K562 (cell line): ENCODE results near the gene RSBN1L. TPM values are rescaled to one million over a fixed set of nuclear protein-coding genes. Genes with fewer than 3 reads are reported as not detected.

Source experiments
- ATAC-seq: fragments of 200-7000 bp; cut with Tn5 transposase; 3 replicates; pipeline ENCODE4 v1.9.1; 2020; ENCODE audit warnings: moderate library complexity
- BruUV-seq: library from RNA; stranded (reverse); fragments of 400-500 nt; replicated peaks from 2 replicates; lab custom pipeline; 2021; lab: Mats Ljungman, UMichigan
- CTCF ChIA-PET: fragments of 300-600 bp; formaldehyde crosslinking; extraction: SDS; loops from one replicate; lab custom pipeline; 2021; ENCODE audit warnings: low intra/inter-chr PET ratio; lab: Yijun Ruan, JAX
- POLR2A ChIA-PET: fragments of 300-600, 350-650 bp; sonication (Branson Sonifier 250); formaldehyde crosslinking; extraction: SDS; loops from one replicate; lab custom pipeline; 2021; ENCODE audit warnings: antibody characterized with exemption, inconsistent platforms; lab: Yijun Ruan, JAX
- DNase-seq, 4 experiments: peaks; one replicate each; pipeline versions ENCODE4 v3.0.0 to v3.0.0-alpha.2; 2011 to 2018; ENCODE audit warnings: low spot score in 3 of 4, mixed read lengths in 3 of 4; ENCODE audit errors: extremely low read depth in 1 of 4
- FAIRE-seq: peaks from 2 replicates; lab custom pipeline; 2011; peaks lifted over from hg19 to GRCh38; lab: Jason Lieb, UNC
- H2AFZ ChIP-seq: 2 replicates; pipeline ENCODE4 v1.6.0; 2011; ENCODE audit warnings: low read depth, low read length, control low read depth, inconsistent platforms
- H3K27ac ChIP-seq: fragments of 200-600 bp; 3 replicates; pipeline ENCODE4 v1.8.0; 2011; ENCODE audit warnings: low read depth, mild to moderate bottlenecking, control low read depth, inconsistent platforms, low read length, moderate library complexity, mixed read lengths; ENCODE audit errors: extremely low read depth
- H3K27me3 ChIP-seq, 2 experiments: fragments of 300-600 bp in 1 of 2; 2 replicates in 1 of 2; 3 replicates in 1 of 2; pipeline versions ENCODE4 v1.6.0 to v1.8.0; 2011; ENCODE audit warnings: inconsistent platforms in 2 of 2, low read length in 2 of 2, mild to moderate bottlenecking in 1 of 2, mixed read lengths in 1 of 2, moderate library complexity in 1 of 2; ENCODE audit not compliant: control insufficient read depth in 2 of 2, insufficient read depth in 2 of 2
- H3K36me3 ChIP-seq: fragments of 300-600 bp; 3 replicates; pipeline ENCODE4 v1.8.0; 2011; ENCODE audit warnings: mild to moderate bottlenecking, low read length, inconsistent platforms; ENCODE audit not compliant: control insufficient read depth, insufficient read depth
- H3K4me1 ChIP-seq, 2 experiments: fragments of 200-600 bp in 1 of 2; replicated peaks in 1 of 2; 2 replicates in 1 of 2; 3 replicates in 1 of 2; pipeline versions ENCODE4 v1.5.1 to v1.8.0; 2011; ENCODE audit warnings: inconsistent platforms in 2 of 2, low read length in 2 of 2, mild to moderate bottlenecking in 1 of 2, mixed read lengths in 1 of 2, moderate library complexity in 1 of 2; ENCODE audit not compliant: control insufficient read depth in 2 of 2, insufficient read depth in 2 of 2
- H3K4me2 ChIP-seq: 2 replicates; pipeline ENCODE4 v1.6.1; 2011; ENCODE audit warnings: low read length, control low read depth, inconsistent platforms, mixed read lengths; ENCODE audit not compliant: insufficient read depth
- H3K4me3 ChIP-seq: fragments of 200-600 bp; sonication (generic), shearing (Covaris generic); 2 replicates; pipeline ENCODE4 v1.5.1; 2016; ENCODE audit warnings: control low read depth, inconsistent platforms
- H3K79me2 ChIP-seq: fragments of 200-600 bp; 3 replicates; pipeline ENCODE4 v1.8.0; 2011; ENCODE audit warnings: low read length, inconsistent platforms; ENCODE audit not compliant: control insufficient read depth, insufficient read depth
- H3K9ac ChIP-seq, 2 experiments: 2 replicates each; pipeline versions ENCODE4 v1.6.0 to v1.6.1; 2011; ENCODE audit warnings: low read depth in 2 of 2, low read length in 2 of 2, control low read depth in 1 of 2, inconsistent platforms in 1 of 2, mild to moderate bottlenecking in 1 of 2, mixed read lengths in 1 of 2; ENCODE audit not compliant: insufficient read depth in 1 of 2
- H3K9me1 ChIP-seq: one replicate; pipeline ENCODE4 v1.6.0; 2011; ENCODE audit warnings: inconsistent platforms, mild to moderate bottlenecking, low read length, moderate library complexity; ENCODE audit not compliant: control insufficient read depth, insufficient read depth
- H3K9me3 ChIP-seq: replicated peaks from 2 replicates; pipeline ENCODE4 v1.5.1; 2011; ENCODE audit warnings: low read depth, low read length, inconsistent platforms; ENCODE audit not compliant: control insufficient read depth, insufficient read depth
- H4K20me1 ChIP-seq: replicated peaks from 2 replicates; pipeline ENCODE4 v1.6.1; 2011; ENCODE audit warnings: low read length, inconsistent platforms, mixed read lengths; ENCODE audit not compliant: control insufficient read depth, insufficient read depth
- BCLAF1 ChIP-seq, 2 experiments: fragments of 450-650 bp in 1 of 2; IDR thresholded peaks; 2 replicates each; pipeline ENCODE4 v1.6.1; 2011 to 2017; ENCODE audit warnings: low read depth in 2 of 2, antibody characterized with exemption in 1 of 2, borderline replicate concordance in 1 of 2, low read length in 1 of 2, mild to moderate bottlenecking in 1 of 2, mixed read lengths in 1 of 2; ENCODE audit not compliant: control insufficient read depth in 1 of 2
- CHAMP1 ChIP-seq: fragments of 450-650 bp; IDR thresholded peaks from 2 replicates; pipeline ENCODE4 v1.6.1; 2016; ENCODE audit warnings: mild to moderate bottlenecking
- RBM25 ChIP-seq: fragments of 200-400 bp; formaldehyde crosslinking; IDR thresholded peaks from 2 replicates; pipeline ENCODE4 v1.6.1; 2018; ENCODE audit warnings: low read length, low read depth, moderate library complexity; ENCODE audit not compliant: severe bottlenecking
- ZNF354B ChIP-seq: fragments of 250-450 bp; sonication (Bioruptor Pico); IDR thresholded peaks from 2 replicates; pipeline ENCODE4 v1.4.0; 2020
- ZNF507 ChIP-seq: conservative IDR thresholded peaks from 2 replicates; pipeline ENCODE4 v1.6.1; 2017; ENCODE audit warnings: missing genetic modification characterization, missing compliant biosample characterization
- WGBS: fragments of 100-300 bp; shearing (Covaris generic); methylation state at CpG from one replicate; pipeline ENCODE4 v1.1.6; 2016; ENCODE audit warnings: low coverage, mixed read lengths; ENCODE audit not compliant: insufficient coverage; ENCODE audit errors: missing lambda C conversion rate; 5-methylcytosine and 5-hydroxymethylcytosine counted together
- in situ Hi-C: fragments of 300-500 bp; cut with MboI; formaldehyde crosslinking; loops from 4 replicates; pipeline ENCODE4 v1.15.0; 2018; ENCODE audit warnings: inconsistent platforms, mixed read lengths
- intact Hi-C: fragments of 100-400 bp; cut with micrococcal nuclease; formaldehyde crosslinking; loops from 2 replicates; pipeline ENCODE4 v1.14.2; 2022
- polyA plus RNA-seq, 8 experiments: library from polyadenylated mRNA; depleted of rRNA in 4 of 8; stranded (reverse) in 5 of 8; unstranded in 3 of 8; fragments of >200 nt; fragmentation: Nextera tagmentation in 2 of 8; fragmentation: Illumina TruSeq in 1 of 8; extraction: Ambion mirVana in 2 of 8; extraction: Trizol in 1 of 8; gene quantifications; 2 replicates each; pipeline versions ENCODE4 v1.2.1 to v1.2.3, GENCODE V29; 2011 to 2014; ENCODE audit warnings: inconsistent platforms in 1 of 8, missing spikeins in 1 of 8
- total RNA-seq, 7 experiments: library from RNA; depleted of rRNA in 6 of 7; stranded (reverse); fragments of >200 nt in 6 of 7; fragmentation: Illumina TruSeq in 2 of 7; extraction: Trizol in 2 of 7; gene quantifications; 2 replicates each; pipeline versions ENCODE4 v1.2.1 to v1.2.3, GENCODE V29; 2011 to 2021; ENCODE audit warnings: low replicate concordance in 1 of 7

Gene RSBN1L
- total and polyA plus RNA-seq, 9 of the 15 experiments (the other 6 are each of a cell fraction or from before 2014, with no cell fraction given) = 6.2 to 35.2 (median 20.1) TPM

- Histone ChIP-seq H4K20me1 (no peaks in the 10 kb centered on the region), H3K36me3 (peaks cover 4% of the 10 kb centered on the region), H3K9me3 (peaks cover 3% of the 10 kb centered on the region; the same call in 1 of the 2 replicates), H3K4me1 (peaks cover 0 to 12% of the 10 kb centered on the region in 2 experiments; a peak in 3 of 5 replicates), H2AFZ (no peak overlapping the region), H3K27ac (no peak overlapping the region), H3K9ac (no peak overlapping the region), H3K27me3 (no peaks in the 10 kb centered on the region), H3K9me1 (no peaks in the 10 kb centered on the region), H3K4me2 (no peak overlapping the region), H3K4me3 (no peak overlapping the region), H3K79me2 (peaks cover 100% of the 10 kb centered on the region)
- no TSS peak for BruUV-seq
- TF ChIP-seq ZNF354B = peak; percentile 72; the same call in 1 of the 2 replicates
- peak; percentile 99 for TF ChIP-seq ZNF507 (tag)
- TF ChIP-seq BCLAF1 (IDR thresholded peaks at IDR 0.05; ENCODE audit: borderline replicate concordance in 1 of 2, control insufficient read depth in 1 of 2, low read depth in 2 of 2, low read length in 1 of 2) = no peak
- no peak for TF ChIP-seq CHAMP1
- peak; percentile 60 for TF ChIP-seq RBM25
- DNase-seq = no peak
- in situ Hi-C loops = no loop called here
- ATAC-seq = no peak
- CTCF ChIA-PET = no interaction called here
- intact Hi-C loops = no loop called here
- 83% methylated on average over 2 of the region's 2 CpGs for WGBS
- FAIRE-seq = no peak
- POLR2A ChIA-PET = no interaction called here
These were observed 110.2 kb downstream of the RSBN1L start for GRCh38 chr7:77806425-77806824.
